Hepatocyte (in vitro differentiated cells): ENCODE measurements around the gene ERG. TPM values are rescaled to one million over a fixed set of nuclear protein-coding genes. Genes with fewer than 3 reads are reported as not detected.

Experiments
- DNase-seq: peaks from one replicate; pipeline ENCODE4 v3.0.0-alpha.2; 2016; ENCODE audit warnings: low spot score
- H2AFZ ChIP-seq: fragments of 200-600 bp; sonication (generic); 2 replicates; pipeline ENCODE4 v1.6.0; 2016; ENCODE audit warnings: antibody characterized with exemption, mild to moderate bottlenecking
- H3K27ac ChIP-seq: fragments of 200-600 bp; sonication (generic); 2 replicates; pipeline ENCODE4 v1.5.1; 2016; ENCODE audit warnings: mild to moderate bottlenecking
- H3K27me3 ChIP-seq: fragments of 200-600 bp; sonication (generic); 2 replicates; pipeline ENCODE4 v1.6.1; 2016
- H3K36me3 ChIP-seq: fragments of 200-600 bp; sonication (generic); replicated peaks from 2 replicates; pipeline ENCODE4 v1.5.1; 2016; ENCODE audit warnings: low read depth; ENCODE audit not compliant: insufficient read depth
- H3K4me1 ChIP-seq: fragments of 200-600 bp; sonication (generic); 2 replicates; pipeline ENCODE4 v1.5.1; 2016; ENCODE audit warnings: mild to moderate bottlenecking, moderate library complexity; ENCODE audit not compliant: insufficient read depth
- H3K4me2 ChIP-seq: fragments of 200-600 bp; sonication (generic); 2 replicates; pipeline ENCODE4 v1.6.0; 2016
- H3K4me3 ChIP-seq: fragments of 200-600 bp; sonication (generic); 2 replicates; pipeline ENCODE4 v1.5.1; 2016; ENCODE audit warnings: mild to moderate bottlenecking
- H3K79me2 ChIP-seq: fragments of 200-600 bp; sonication (generic); 2 replicates; pipeline ENCODE4 v1.6.0; 2017; ENCODE audit warnings: mild to moderate bottlenecking
- H3K9me2 ChIP-seq: fragments of 200-600 bp; sonication (generic); replicated peaks from 2 replicates; pipeline ENCODE4 v1.6.0; 2017; ENCODE audit warnings: mild to moderate bottlenecking; ENCODE audit not compliant: insufficient read depth
- H3K9me3 ChIP-seq: fragments of 200-600 bp; sonication (generic); 2 replicates; pipeline ENCODE4 v1.5.1; 2016; ENCODE audit warnings: low read depth, mild to moderate bottlenecking
- H4K20me1 ChIP-seq: fragments of 200-600 bp; sonication (generic); 2 replicates; pipeline ENCODE4 v1.6.0; 2016; ENCODE audit warnings: mild to moderate bottlenecking; ENCODE audit not compliant: insufficient read depth, poor library complexity, severe bottlenecking
- EZH2 ChIP-seq: fragments of 200-600 bp; sonication (generic); IDR thresholded peaks from 2 replicates; pipeline ENCODE4 v1.6.1; 2016; ENCODE audit warnings: antibody characterized with exemption, mild to moderate bottlenecking, borderline replicate concordance
- EZH2phosphoT487 ChIP-seq: fragments of 200-600 bp; sonication (generic); IDR thresholded peaks from one replicate; pipeline ENCODE4 v1.6.1; 2018; ENCODE audit warnings: antibody characterized with exemption, mild to moderate bottlenecking, low read depth, moderate library complexity; ENCODE audit not compliant: unreplicated experiment, severe bottlenecking
- WGBS: methylation state at CpG from one replicate; pipeline ENCODE4 v1.1.6; 2016; ENCODE audit warnings: low lambda C conversion rate; ENCODE audit errors: missing lambda C conversion rate; 5-methylcytosine and 5-hydroxymethylcytosine counted together
- polyA plus RNA-seq: library from polyadenylated mRNA; unstranded; fragments of >200 nt; fragmentation: Nextera tagmentation; extraction: Ambion mirVana; gene quantifications from 2 replicates; pipeline ENCODE4 v1.2.1, GENCODE V29; 2016
- total RNA-seq: library from RNA; depleted of rRNA; stranded (reverse); fragments of >200 nt; gene quantifications from 2 replicates; pipeline ENCODE4 v1.2.3, GENCODE V29; 2014
- TF ChIP-seq, protein P1 (sequence below): fragments of 200-600 bp; sonication (generic); IDR thresholded peaks from 2 replicates; pipeline ENCODE4 v1.5.1; 2016; ENCODE audit warnings: antibody characterized with exemption, mild to moderate bottlenecking; ENCODE audit not compliant: poor library complexity

Gene ERG
- total and polyA plus RNA-seq, 2 experiments from 2014 or later, result 2.5 to 5.1 TPM

GRCh38 chr21:38524168-38525153, 26.2 kb upstream of the ERG start:
- TF ChIP-seq EZH2phosphoT487 (no peak), EZH2 (no peak)
- TF ChIP-seq, protein P1, sequence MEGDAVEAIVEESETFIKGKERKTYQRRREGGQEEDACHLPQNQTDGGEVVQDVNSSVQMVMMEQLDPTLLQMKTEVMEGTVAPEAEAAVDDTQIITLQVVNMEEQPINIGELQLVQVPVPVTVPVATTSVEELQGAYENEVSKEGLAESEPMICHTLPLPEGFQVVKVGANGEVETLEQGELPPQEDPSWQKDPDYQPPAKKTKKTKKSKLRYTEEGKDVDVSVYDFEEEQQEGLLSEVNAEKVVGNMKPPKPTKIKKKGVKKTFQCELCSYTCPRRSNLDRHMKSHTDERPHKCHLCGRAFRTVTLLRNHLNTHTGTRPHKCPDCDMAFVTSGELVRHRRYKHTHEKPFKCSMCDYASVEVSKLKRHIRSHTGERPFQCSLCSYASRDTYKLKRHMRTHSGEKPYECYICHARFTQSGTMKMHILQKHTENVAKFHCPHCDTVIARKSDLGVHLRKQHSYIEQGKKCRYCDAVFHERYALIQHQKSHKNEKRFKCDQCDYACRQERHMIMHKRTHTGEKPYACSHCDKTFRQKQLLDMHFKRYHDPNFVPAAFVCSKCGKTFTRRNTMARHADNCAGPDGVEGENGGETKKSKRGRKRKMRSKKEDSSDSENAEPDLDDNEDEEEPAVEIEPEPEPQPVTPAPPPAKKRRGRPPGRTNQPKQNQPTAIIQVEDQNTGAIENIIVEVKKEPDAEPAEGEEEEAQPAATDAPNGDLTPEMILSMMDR, result no peak
- 68% methylated on average over 4 of the region's 4 CpGs for WGBS
- Histone ChIP-seq H3K9me3 (no peaks in the 10 kb centered on the region), H2AFZ (no peak overlapping the region), H3K79me2 (no peaks in the 10 kb centered on the region), H4K20me1 (no peaks in the 10 kb centered on the region), H3K9me2 (no peaks in the 10 kb centered on the region), H3K27ac (no peak overlapping the region), H3K27me3 (peaks cover 4% of the 10 kb centered on the region), H3K4me3 (no peak overlapping the region), H3K4me2 (no peak overlapping the region), H3K4me1 (no peaks in the 10 kb centered on the region), H3K36me3 (no peaks in the 10 kb centered on the region)
- no peak for DNase-seq

DNA sequence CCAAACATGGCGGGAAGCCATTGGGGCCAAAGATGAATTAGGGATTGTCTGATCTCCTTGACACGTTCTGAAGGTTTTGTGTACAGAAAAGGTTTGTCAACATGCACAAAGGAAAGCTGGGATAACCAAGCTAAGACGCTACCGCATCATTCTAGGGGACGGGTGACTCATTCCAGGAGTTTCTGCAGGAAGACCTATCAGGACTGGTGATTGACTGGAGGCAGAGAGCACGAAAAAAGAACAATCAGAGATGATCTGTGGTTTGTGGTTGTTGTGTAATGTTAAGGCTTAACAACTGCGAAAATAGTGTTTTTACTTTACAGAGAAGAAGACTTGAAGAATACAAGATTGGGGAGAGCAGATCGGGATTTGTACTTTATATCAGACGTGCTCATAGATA, 22.2 kb upstream of the ERG start:
- peaks cover 4% of the 10 kb centered on the region for H3K27me3 ChIP-seq
- H3K36me3 ChIP-seq, result no peaks in the 10 kb centered on the region
- no peak for DNase-seq
- no peaks in the 10 kb centered on the region for H3K79me2 ChIP-seq
- H3K9me2 ChIP-seq, result no peaks in the 10 kb centered on the region
- no peaks in the 10 kb centered on the region for H4K20me1 ChIP-seq
- H3K9me3 ChIP-seq, result no peaks in the 10 kb centered on the region
- H3K4me1 ChIP-seq, result no peaks in the 10 kb centered on the region
- no peak overlapping the region for H3K27ac ChIP-seq
- H3K4me2 ChIP-seq, result no peak overlapping the region
- H2AFZ ChIP-seq, result no peak overlapping the region
- 88% methylated on average over 9 of the region's 9 CpGs for WGBS
- TF ChIP-seq EZH2 (no peak), EZH2phosphoT487 (no peak)
- TF ChIP-seq, protein P1, result no peak
- H3K4me3 ChIP-seq, result no peak overlapping the region

DNA sequence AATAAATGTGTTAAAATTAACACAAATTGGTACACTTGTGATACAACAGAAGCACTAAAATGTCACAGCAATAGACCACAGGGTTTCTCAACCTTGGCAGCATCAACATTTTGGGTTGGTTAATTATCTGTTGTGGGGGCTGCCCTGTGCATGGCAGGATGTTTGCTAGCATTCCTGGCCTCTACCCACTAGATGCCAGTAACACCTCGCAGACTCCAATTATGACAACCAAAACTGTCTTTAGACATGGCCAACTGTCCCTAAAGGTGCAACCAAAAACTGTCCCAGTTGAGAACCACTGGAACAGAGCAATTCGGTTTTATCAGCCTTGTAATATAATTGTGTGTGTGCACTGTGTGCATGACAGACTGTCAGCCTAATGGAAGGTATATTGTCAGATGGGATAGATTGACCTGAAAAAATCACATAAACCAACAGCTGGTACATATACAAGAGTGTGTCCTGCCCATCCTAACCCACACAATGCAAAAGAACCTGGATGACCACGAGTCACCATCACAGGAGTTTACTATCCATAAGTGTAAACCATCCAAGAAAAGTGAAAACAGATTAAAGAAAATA, 13.5 kb upstream of the ERG start:
- TF ChIP-seq, protein P1, result no peak
- TF ChIP-seq EZH2 (no peak), EZH2phosphoT487 (no peak)
- DNase-seq, result no peak
- Histone ChIP-seq H3K9me2 (no peaks in the 10 kb centered on the region), H3K4me1 (no peaks in the 10 kb centered on the region), H2AFZ (no peak overlapping the region), H4K20me1 (no peaks in the 10 kb centered on the region), H3K9me3 (no peaks in the 10 kb centered on the region), H3K79me2 (no peaks in the 10 kb centered on the region), H3K27ac (no peak overlapping the region), H3K4me2 (no peak overlapping the region), H3K36me3 (no peaks in the 10 kb centered on the region), H3K27me3 (no peaks in the 10 kb centered on the region), H3K4me3 (no peak overlapping the region)
- 63% methylated on average over 3 of the region's 3 CpGs for WGBS
